HG03045 (cell line): ENCODE results near the gene OPRL1.

Experiments used
- ATAC-seq: cut with Tn5 transposase; IDR thresholded peaks from one replicate; pipeline ENCODE4 v1.9.1; 2021; ENCODE audit warnings: mild to moderate bottlenecking, moderate library complexity; ENCODE audit not compliant: unreplicated experiment

OPRL1 gene

DNA sequence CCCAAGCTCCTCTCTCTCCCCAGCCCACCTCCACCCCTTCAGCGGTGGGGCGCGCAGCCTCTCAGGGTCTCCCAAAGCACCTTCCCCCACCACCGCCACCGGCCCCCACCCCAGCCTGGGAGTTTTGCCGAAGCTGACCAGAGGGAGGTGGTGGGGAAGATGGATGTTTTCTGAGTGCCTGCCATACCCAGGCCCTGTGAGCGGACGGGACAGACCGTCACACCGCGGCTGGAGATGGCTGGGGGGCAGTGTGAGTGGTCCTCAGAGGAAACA, 38.2 kb upstream of the OPRL1 start:
- ATAC-seq = no peak

DNA sequence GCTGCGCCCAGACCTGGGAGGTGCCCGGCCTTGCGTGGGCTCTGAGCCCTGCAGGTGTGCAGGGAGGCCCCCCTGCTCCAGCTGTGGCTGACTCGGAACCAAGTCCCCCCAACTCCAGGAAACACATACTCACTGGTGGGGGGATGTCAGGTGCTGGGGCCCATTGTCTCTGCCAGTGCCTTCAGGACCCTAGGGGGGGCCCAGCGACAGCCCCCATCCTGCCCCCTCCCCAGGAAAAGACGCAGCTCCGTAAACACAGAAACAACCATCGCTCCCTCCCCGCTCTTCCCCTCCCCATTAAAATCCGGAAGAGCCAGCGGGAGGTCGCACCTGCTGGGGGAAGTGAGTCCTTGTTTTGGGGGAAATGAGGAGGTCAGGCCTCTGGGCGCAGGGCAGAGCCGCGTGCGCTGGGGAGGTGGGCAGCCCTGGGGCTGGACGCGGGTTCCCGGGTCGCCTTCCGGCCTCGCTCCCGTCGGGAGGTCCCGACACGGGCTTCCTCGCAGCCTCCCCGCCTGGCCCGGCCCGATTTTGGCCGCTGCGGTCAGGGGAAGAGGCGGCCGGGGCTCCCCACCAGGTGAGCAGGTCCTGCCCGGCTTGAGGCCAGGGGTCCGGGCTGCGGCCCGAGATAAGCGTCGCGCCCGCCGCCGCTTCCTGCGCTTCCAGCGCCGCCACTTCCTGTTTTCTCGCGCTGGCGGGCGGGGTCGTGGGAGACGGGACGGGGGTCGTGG, 37.7 kb upstream of the OPRL1 start:
- no peak for ATAC-seq

- no peak for ATAC-seq
Measured at GRCh38 chr20:64043768-64044167, 36.1 kb upstream of the OPRL1 start.

DNA sequence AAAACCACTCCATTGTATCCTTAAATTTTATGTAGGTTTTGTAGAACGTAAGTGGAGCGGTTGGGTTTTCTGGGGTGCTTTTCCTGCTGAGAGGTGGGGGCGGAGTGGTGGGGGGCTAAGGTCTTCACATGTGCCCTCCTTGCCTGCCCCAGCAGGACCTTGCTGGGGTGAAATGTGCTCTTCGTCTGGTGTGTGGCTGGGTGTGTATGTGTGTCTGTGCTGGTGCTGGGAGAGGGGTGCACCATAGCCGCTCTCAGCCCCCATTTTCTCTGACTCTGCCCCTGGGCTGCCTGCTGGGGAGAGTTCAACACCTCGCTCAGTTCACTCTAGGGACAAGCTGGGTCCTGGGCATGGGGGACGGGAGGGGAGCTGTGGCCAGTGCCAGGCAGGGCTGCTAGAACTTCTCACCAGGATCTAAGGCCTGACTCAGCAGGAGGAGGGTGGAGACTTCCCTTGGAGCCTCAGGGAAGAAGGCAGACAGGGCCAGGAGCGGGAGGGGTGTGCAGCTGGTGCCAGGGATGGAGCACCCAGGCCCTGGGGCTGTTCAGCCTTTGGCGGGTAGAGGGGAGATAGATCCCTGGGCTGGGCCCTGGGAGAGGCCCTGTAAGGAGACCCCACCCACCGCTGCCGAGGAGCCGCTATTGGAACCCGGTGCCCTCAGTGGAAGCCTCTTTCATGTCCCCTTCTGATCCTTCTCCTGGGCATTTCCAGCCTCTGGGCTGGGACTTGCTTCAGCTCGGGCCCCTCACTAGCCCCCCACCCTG, 35.2 kb upstream of the OPRL1 start:
- no peak for ATAC-seq

- no peak for ATAC-seq
Measured at GRCh38 chr20:64045346-64046011, 34.4 kb upstream of the OPRL1 start.

DNA sequence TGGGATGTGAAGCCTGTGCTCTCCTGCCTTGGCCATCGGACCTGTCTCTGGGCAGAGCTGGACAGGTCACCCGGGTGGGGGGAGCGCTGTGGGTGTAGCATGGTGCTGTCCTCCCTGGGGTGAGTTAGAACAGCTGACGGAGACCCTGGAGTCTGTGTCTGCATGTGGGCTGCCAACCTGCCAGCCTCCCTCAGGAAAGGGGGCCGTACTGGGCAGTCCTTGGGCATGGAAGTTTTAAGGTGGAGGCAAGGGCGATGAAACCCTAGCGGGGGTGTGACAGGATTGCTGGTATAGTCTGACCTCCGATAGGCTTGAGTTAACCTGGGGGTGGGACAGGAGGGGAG, 32.9 kb upstream of the OPRL1 start:
- no peak for ATAC-seq

DNA sequence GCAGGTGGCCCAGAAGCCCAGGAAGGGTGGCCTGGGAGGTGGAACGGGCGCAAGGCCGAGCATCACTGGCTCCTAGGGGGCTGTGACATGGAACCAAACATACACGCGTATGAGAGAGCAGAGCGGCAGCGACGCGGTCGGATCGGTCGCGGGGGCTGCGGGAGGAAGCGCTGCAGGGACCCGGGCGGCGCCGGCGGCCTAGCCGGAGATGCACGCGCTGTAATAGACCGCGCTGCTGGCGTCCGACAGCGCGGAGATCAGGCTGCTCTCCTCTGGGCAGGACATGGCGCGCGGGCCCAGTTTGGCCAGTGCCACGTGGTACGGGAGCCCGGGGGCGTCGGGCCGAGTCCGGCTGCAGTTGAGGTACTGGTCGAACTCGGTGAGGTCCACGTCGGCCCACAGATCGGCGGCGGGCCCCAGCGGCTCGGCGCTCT, 31.9 kb upstream of the OPRL1 start:
- ATAC-seq = no peak

GRCh38 chr20:64048402-64049044, 31.4 kb upstream of the OPRL1 start:
- no peak for ATAC-seq

DNA sequence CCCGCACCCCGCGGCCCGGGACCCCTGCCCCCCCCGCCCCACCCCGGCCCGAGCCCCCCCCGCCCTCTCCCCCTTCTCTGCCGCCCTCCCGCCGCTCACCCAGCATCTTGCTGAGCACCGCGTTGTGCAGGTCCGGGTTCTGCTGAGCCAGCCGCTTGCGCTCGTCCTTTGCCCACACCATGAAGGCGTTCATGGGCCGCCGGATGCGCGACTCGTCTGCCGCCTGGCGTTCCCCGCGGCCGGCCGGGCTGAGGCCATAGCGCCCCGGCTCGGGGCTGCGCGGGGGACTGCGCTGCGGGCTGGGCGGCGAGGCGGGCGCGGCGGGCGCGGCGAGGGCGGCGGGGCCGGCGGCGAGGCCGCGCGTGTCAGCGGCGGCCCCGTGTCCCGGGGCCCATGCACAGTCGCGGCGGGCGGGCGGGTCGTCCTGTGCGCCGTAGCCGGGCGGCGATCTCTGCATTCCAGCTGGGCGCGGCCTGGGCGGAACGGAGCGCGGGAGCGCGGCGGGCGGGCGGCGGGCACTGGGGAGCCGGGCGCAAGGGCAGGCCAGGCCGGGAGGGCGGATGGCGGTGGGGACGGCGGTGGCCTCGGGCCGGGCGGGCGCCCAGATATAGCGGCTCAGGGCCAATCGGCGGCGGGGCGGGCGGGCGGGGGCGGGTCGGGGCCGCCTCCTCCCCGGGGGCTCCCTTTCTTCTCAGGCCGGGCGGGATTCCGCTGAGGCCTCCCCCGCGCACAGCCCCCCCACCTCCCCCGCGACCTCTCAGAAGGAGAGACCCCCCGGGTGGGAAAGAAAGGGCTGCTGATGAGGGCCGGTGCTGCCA, 30.6 kb upstream of the OPRL1 start, which contains the start of gene SOX18:
TSS of gene SOX18 (minus strand) at position 580 of the 818 bp plus-strand sequence. CDS start at position 457, 123 bp downstream.
- no peak for ATAC-seq

DNA sequence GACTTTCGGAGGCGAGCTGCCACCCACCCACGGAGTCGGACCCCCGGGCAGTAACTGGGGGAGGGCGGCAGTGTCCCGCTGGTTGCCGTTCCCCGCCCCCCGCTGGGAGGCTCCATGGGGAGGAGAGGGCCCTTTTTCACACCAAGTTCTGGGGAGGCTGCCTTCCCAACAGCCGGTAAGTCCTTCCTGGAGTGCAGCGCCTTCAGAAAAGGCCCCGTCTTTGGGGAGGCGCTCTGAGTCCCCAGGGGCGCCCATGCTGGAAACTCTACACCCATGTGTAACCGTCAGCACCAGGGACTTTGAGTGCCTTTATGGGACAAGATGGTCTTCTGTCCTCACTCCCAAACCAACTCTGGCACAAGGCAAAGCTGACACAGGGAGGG, 30.0 kb upstream of the OPRL1 start:
- no peak for ATAC-seq

GRCh38 chr20:64050261-64051032, 29.4 kb upstream of the OPRL1 start:
- no peak for ATAC-seq

DNA sequence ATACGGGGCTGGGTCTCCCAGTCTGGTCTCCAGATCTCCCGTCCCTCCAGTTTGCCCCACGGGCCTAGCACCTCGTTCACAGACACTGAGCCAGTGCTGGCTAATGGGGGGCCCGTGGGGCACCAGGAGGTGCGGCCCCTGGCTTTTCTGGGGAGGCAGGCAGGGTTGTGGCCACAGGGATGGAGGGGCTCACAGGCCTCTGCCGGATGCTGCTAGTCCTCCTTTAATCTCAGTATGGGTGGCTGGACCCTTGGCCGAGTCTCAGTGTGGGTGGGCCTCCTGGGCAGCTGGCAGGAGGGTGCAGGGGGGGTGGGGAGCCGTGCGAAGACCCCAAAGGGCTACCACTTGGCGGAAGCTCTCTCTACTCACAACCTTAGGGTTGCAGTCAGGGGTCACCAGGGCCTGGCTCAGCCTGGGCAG, 28.8 kb upstream of the OPRL1 start:
- no peak for ATAC-seq

DNA sequence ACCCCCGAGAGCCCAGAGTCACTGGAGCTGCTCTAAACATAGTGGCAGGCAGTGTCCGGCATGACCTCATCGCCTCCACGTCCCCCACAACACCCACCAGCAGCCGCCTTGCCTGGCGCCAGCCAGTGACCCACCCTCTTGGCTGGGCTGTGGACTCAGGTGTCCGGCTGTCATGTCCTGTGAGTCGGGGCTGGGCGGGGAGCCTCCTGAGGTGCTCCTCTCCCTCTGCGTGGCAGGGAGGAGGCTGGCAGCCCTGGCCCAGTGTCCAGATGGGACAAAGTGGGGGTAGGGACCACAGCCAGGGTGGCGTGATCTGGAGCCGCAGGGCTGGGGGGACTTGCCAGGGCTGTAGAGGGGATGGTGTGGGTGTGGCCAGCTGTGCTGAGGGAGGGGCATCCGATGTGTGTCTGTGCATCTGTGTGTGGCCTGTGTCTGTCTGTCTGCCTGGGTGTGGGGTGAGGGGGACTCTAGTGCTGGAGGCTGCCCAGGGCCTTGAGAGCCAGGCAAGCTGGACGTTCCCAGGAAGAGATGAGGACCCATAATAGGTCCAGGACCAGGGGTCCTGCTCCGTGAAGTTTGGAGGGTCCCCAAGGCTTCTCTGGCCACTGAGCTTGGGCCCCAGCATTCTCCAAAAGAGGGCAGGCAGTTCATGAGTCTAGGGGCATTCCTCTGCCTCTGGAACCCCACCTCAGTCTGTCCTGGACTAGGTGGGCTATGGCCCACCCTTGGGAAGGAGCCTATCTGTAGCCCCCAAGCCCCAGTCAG, 28.1 kb upstream of the OPRL1 start:
- no peak for ATAC-seq

- no peak for ATAC-seq
Measured at GRCh38 chr20:64052326-64052722, 27.6 kb upstream of the OPRL1 start.

DNA sequence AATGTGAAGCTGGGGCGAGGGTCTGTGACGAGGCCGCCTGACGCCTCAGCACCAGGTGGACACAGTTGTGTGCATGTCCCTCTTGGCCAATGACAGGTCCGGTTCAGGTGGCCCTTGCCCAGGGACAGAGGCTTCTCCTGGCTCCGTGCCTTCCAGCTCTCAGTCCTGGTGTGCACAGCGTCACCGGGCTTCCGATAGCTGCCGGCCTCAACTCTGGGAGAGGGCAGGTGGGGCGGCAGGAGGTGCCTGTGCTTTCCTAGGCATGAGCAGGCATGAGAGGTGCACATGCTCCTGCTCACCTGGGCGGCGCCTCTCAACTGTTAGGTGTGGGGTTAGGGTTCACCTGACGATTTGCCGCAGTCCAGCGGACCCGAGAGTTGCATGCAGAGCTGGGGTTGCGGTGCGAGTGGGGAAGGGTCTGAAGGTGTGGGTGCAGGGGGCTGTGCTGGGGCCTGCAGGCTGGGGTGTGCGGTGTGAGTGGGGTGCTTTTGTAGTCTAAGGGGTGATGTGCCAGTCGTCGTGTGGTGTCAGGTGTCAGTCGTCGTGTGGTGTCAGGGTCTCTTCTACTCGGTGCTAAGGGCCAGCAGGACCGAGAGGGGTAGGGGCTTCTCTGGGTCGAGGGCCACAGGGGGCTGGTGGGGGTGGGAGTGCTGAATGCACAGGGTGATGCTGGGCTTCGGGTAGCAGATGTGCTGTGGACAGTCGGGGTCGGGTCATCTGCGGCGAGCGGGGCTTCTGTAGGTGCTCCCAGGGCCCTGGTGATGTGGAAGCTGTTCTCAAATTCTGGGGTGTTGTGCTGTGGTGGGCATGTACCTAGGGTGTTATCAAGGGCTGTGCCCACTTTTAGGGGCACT, 26.7 kb upstream of the OPRL1 start:
- no peak for ATAC-seq

- no peak for ATAC-seq
Measured at GRCh38 chr20:64053841-64054661, 25.8 kb upstream of the OPRL1 start.

DNA sequence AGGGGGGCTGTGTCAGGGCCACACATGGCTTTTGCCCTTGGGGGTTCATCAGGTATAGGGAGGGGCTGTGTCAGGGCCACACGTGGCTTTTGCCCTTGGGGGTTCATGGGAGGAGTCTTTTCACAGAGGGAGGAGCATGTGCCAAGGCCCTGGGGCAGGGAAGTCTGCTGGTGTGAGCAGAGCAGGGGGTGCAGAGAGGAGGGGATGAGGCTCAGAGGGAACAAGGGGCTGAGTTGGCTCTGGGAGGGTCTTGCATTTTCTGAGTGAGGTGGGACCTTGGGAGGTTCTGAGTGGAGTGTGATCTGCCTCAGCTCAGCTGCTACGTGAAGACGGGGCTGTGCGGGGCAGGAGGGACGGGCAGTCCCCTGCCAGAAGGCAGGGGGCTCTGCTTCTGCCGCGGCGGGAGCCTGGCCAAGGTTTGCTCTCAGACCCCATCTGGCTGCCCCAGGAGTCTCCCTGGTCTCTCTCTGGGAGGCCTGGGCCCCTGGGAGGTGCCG, 24.4 kb upstream of the OPRL1 start:
- ATAC-seq = no peak
